HCT116 (cell line): ENCODE data around the gene TTLL5.

Experiments
- CEBPB ChIP-seq: IDR thresholded peaks from 2 replicates; pipeline ENCODE4 v1.6.1; 2012; ENCODE audit warnings: low read depth
- CTCF ChIP-seq, 3 experiments: fragments of 200-600 bp in 1 of 3; sonication (generic) in 1 of 3; IDR thresholded peaks in 2 of 3; conservative IDR thresholded peaks in 1 of 3; 2 replicates each; pipeline ENCODE4 v1.5.1; 2012 to 2017; ENCODE audit warnings: low read depth in 2 of 3, low read length in 2 of 3, antibody characterized with exemption in 1 of 3, borderline replicate concordance in 1 of 3, control low read depth in 1 of 3, mild to moderate bottlenecking in 1 of 3, mixed read lengths in 1 of 3, mixed run types in 1 of 3, moderate library complexity in 1 of 3; ENCODE audit not compliant: insufficient read depth in 1 of 3
- EZH2 ChIP-seq: fragments of 200-600 bp; sonication (generic); IDR thresholded peaks from 2 replicates; pipeline ENCODE4 v1.6.1; 2017; ENCODE audit warnings: antibody characterized with exemption, mixed run types
- POLR2A ChIP-seq: IDR thresholded peaks from 2 replicates; pipeline ENCODE4 v1.7.0; 2011; ENCODE audit warnings: borderline replicate concordance; ENCODE audit not compliant: insufficient read depth, insufficient read length; ENCODE audit errors: extremely low read depth
- POLR2AphosphoS5 ChIP-seq: IDR thresholded peaks from 2 replicates; pipeline ENCODE4 v1.6.1; 2011; ENCODE audit warnings: mild to moderate bottlenecking, low read depth, low read length, moderate library complexity
- REST ChIP-seq: IDR thresholded peaks from 2 replicates; pipeline ENCODE4 v1.6.1; 2012; ENCODE audit warnings: low read depth
- SIN3A ChIP-seq: IDR thresholded peaks from 2 replicates; pipeline ENCODE4 v1.6.1; 2012; ENCODE audit warnings: low read depth
- SP1 ChIP-seq: IDR thresholded peaks from 2 replicates; pipeline ENCODE4 v1.6.1; 2012; ENCODE audit warnings: low read depth
- SRF ChIP-seq: IDR thresholded peaks from 2 replicates; pipeline ENCODE4 v1.6.1; 2012; ENCODE audit warnings: low read depth
- ZBTB33 ChIP-seq: IDR thresholded peaks from 2 replicates; pipeline ENCODE4 v1.6.1; 2011; ENCODE audit warnings: mild to moderate bottlenecking, low read length, moderate library complexity; ENCODE audit not compliant: insufficient replicate concordance; ENCODE audit errors: extremely low read depth

GRCh38 chr14:75732888-75733287 lies 71.8 kb downstream of the TTLL5 start:
- TF ChIP-seq EZH2 = no peak
- TF ChIP-seq CTCF (IDR thresholded peaks at IDR 0.05 in 2 of 3, conservative IDR thresholded peaks at IDR 0.05 in 1 of 3; ENCODE audit: borderline replicate concordance in 1 of 3, insufficient read depth in 1 of 3, low read depth in 2 of 3, low read length in 2 of 3) = no peak
- TF ChIP-seq POLR2A = no peak
- TF ChIP-seq SIN3A = no peak
- no peak for TF ChIP-seq ZBTB33
- TF ChIP-seq CEBPB = no peak
- TF ChIP-seq SRF = no peak
- no peak for TF ChIP-seq REST
- no peak for TF ChIP-seq SP1
- no peak for TF ChIP-seq POLR2AphosphoS5
